Colonic mucosa (tissue), 4 donors: Measurements from ENCODE around the gene SMARCA4. TPM values are rescaled to one million over a fixed set of nuclear protein-coding genes. Genes with fewer than 3 reads are reported as not detected.

Source experiments
- DNase-seq: peaks from one replicate; pipeline ENCODE4 v3.0.0-alpha.2; 2020
- H3K27ac ChIP-seq: fragments of 200-600 bp; one replicate; pipeline ENCODE4 v1.8.0; 2021
- H3K27me3 ChIP-seq: fragments of 200-600 bp; one replicate; pipeline ENCODE4 v1.8.0; 2021
- H3K36me3 ChIP-seq: fragments of 200-600 bp; one replicate; pipeline ENCODE4 v1.8.0; 2021
- H3K4me1 ChIP-seq: fragments of 200-600 bp; one replicate; pipeline ENCODE4 v1.8.0; 2021; ENCODE audit warnings: mild to moderate bottlenecking
- H3K4me3 ChIP-seq: fragments of 200-600 bp; one replicate; pipeline ENCODE4 v1.8.0; 2021
- H3K9ac ChIP-seq, 2 donors: one replicate each; pipeline ENCODE4 v1.7.0; 2013; ENCODE audit warnings: control low read depth in 2 of 2, low read depth in 2 of 2, low read length in 2 of 2
- H3K9me3 ChIP-seq: fragments of 200-600 bp; one replicate; pipeline ENCODE4 v1.8.0; 2021
- CTCF ChIP-seq: fragments of 200-600 bp; IDR thresholded peaks from one replicate; pipeline ENCODE4 v1.8.0; 2022; ENCODE audit warnings: antibody characterized with exemption, mild to moderate bottlenecking
- intact Hi-C: fragments of 100-400 bp; cut with DNase I; formaldehyde crosslinking; loops from one replicate; pipeline ENCODE4 v1.14.1; 2022
- total RNA-seq, 2 donors: library from RNA; stranded (reverse); fragmentation: NEBNext Ultra II Directional in 1 of 2; extraction: Animal tissue kit (Norgen Biotek cat#: 25700) in 1 of 2; gene quantifications; one replicate each; pipeline ENCODE4 v1.2.1, GENCODE V29; 2021
- donor health status: healthy.
- donor health status: DM: no; HTN: no; CAD: no.
- donor health status: DM: no; HTN: no; CAD: no.

The SMARCA4 gene
- total RNA-seq, 2 donors from 2014 or later, result 73.8 to 141 TPM

DNA sequence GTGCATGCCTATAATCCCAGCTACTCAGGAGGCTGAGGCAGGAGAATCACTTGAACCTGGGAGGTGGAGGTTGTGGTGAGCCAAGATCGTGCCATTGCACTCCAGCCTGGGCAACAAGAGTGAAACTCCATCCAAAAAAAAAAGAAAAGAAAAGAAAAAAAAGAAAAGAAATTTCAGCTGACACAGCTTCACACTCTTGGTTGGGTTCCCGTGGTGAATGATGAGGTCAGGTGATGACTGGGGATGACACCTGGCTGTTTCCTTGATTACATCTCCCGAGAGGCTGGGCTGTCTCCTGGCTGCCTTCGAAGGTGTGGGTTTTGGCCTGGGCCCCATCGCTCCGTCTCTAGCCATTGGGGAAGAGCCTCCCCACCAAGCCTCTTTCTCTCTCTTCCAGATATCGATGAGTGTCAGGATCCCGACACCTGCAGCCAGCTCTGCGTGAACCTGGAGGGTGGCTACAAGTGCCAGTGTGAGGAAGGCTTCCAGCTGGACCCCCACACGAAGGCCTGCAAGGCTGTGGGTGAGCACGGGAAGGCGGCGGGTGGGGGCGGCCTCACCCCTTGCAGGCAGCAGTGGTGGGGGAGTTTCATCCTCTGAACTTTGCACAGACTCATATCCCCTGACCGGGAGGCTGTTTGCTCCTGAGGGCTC lies 150.4 kb downstream of the SMARCA4 start:
- Histone ChIP-seq H3K9me3 (no peaks in the 10 kb centered on the region), H3K9ac (no peak overlapping the region), H3K36me3 (peaks cover 78% of the 10 kb centered on the region), H3K27ac (no peak overlapping the region), H3K4me1 (no peaks in the 10 kb centered on the region), H3K4me3 (no peak overlapping the region), H3K27me3 (no peaks in the 10 kb centered on the region)
- no peak for DNase-seq
- no peak for TF ChIP-seq CTCF
- intact Hi-C loops, result no loop called here

DNA sequence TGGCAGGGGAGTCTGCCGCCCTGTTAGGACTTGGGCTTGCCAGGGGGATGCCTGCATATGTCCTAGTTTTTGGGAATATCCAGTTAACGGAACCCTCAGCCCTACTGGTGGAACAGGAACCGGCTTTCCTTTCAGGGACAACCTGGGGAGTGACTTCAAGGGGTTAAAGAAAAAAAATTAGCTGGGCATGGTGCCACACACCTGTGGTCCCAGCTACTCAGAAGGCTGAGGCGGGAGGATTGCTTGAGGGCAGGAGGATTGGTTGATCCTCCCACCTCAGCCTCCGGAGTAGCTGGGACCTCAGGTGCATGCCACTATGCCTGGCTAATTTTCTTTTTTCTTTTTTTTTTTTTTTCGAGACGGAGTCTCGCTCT lies 150.9 kb downstream of the SMARCA4 start:
- intact Hi-C loops, result no loop called here
- H3K4me1 ChIP-seq, result no peaks in the 10 kb centered on the region
- no peak overlapping the region for H3K27ac ChIP-seq
- peaks cover 77% of the 10 kb centered on the region for H3K36me3 ChIP-seq
- no peaks in the 10 kb centered on the region for H3K9me3 ChIP-seq
- H3K9ac ChIP-seq, result no peak overlapping the region
- no peak overlapping the region for H3K4me3 ChIP-seq
- TF ChIP-seq CTCF, result no peak
- H3K27me3 ChIP-seq, result no peaks in the 10 kb centered on the region
- no peak for DNase-seq

Other genes with a start within 250 kb of the SMARCA4 start
- gene DNM2, start 243.0 kb upstream of the SMARCA4 start, total RNA-seq, result 100 to 1,000 TPM; 450 to 461 TPM
- 10 to 100 TPM; 21.2 to 22.5 TPM for gene TMED1, start 124.8 kb upstream of the SMARCA4 start, total RNA-seq
- gene C19orf38, start 112.6 kb upstream of the SMARCA4 start, total RNA-seq, result 1 to 10 TPM in 1 of 2 donors, under 1 TPM in 1; 0.77 to 1.5 TPM
- gene CARM1, start 89.5 kb upstream of the SMARCA4 start, total RNA-seq, result 10 to 100 TPM; 53.3 to 75.9 TPM
- 10 to 100 TPM; 64.4 to 71.3 TPM for gene YIPF2, start 32.4 kb upstream of the SMARCA4 start, total RNA-seq
- gene TIMM29, start 32.2 kb upstream of the SMARCA4 start, total RNA-seq, result 10 to 100 TPM; 25.5 to 31.5 TPM
- gene LDLR, start 128.4 kb downstream of the SMARCA4 start, total RNA-seq, result 100 to 1,000 TPM in 1 of 2 donors, 10 to 100 TPM in 1; 65.0 to 190 TPM
- gene SPC24, start 194.8 kb downstream of the SMARCA4 start, total RNA-seq, result 10 to 100 TPM in 1 of 2 donors, 1 to 10 TPM in 1; 9.4 to 47.6 TPM
- gene KANK2, start 236.5 kb downstream of the SMARCA4 start, total RNA-seq, result 10 to 100 TPM; 44.1 to 87.8 TPM